Measurements from ENCODE around the gene WBP1L.

DNA sequence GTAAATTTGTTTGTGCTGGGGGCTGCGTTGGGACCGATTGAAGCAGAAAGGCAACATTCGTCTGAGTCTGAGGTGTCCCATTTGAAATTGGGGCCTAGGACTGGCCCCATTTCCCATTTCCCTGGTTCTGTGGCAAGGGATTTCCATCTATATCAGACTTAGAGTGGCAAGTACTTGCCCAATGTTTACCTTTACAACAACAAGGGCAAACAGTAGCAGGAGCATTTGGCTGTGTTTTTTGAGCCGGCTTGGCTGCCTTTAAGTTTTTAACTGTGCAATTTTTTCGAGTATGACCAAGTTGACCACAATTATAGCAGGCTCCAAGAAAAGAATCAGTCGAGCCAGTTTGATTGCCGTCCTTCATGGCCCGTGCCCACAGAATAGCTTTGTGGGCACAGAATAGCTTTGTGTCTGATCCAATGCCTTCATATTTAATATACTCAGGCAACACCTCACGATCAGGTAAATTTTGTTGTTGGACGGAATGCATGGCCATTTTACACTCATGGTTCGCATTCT, 98.1 kb downstream of the WBP1L start:
- TF ChIP-seq EZH2phosphoT487 (IDR thresholded peaks at IDR 0.05; ENCODE audit: borderline replicate concordance, low read length), result no peak
- TF ChIP-seq, protein P1, sequence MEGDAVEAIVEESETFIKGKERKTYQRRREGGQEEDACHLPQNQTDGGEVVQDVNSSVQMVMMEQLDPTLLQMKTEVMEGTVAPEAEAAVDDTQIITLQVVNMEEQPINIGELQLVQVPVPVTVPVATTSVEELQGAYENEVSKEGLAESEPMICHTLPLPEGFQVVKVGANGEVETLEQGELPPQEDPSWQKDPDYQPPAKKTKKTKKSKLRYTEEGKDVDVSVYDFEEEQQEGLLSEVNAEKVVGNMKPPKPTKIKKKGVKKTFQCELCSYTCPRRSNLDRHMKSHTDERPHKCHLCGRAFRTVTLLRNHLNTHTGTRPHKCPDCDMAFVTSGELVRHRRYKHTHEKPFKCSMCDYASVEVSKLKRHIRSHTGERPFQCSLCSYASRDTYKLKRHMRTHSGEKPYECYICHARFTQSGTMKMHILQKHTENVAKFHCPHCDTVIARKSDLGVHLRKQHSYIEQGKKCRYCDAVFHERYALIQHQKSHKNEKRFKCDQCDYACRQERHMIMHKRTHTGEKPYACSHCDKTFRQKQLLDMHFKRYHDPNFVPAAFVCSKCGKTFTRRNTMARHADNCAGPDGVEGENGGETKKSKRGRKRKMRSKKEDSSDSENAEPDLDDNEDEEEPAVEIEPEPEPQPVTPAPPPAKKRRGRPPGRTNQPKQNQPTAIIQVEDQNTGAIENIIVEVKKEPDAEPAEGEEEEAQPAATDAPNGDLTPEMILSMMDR (IDR thresholded peaks at IDR 0.05; ENCODE audit: low read depth, low read length, poor library complexity, severe bottlenecking), result no peak

All from DOHH2 (cell line).